HepG2 (cell line): ENCODE measurements around the gene DCUN1D2. TPM values are rescaled to one million over a fixed set of nuclear protein-coding genes. Genes with fewer than 3 reads are reported as not detected.
A peak's percentile ranks its signal among the peaks of the same experiment; 100 is the strongest.

Source experiments
- ERF ChIP-seq: IDR thresholded peaks from 2 replicates; pipeline ENCODE4 v1.6.1; 2018; ENCODE audit warnings: missing biosample characterization, missing genetic modification reagents
- ETS1 ChIP-seq: sonication (generic); formaldehyde crosslinking; IDR thresholded peaks from 2 replicates; pipeline ENCODE4 v1.4.0; 2020; ENCODE audit warnings: missing genetic modification reagents
- LCORL ChIP-seq, 2 experiments: fragments of 450-650 bp in 1 of 2; sonication (generic) in 1 of 2; formaldehyde crosslinking in 1 of 2; IDR thresholded peaks; 2 replicates each; pipeline versions ENCODE4 v1.5.0 to v1.6.1; 2017 to 2020; ENCODE audit warnings: antibody characterized with exemption in 1 of 2, missing genetic modification reagents in 1 of 2
- PAXIP1 ChIP-seq: sonication (generic); formaldehyde crosslinking; conservative IDR thresholded peaks from 2 replicates; pipeline ENCODE4 v1.4.0; 2020; ENCODE audit warnings: mild to moderate bottlenecking, missing genetic modification reagents, moderate library complexity
- SNRNP70 ChIP-seq: fragments of 200-400 bp; formaldehyde crosslinking; IDR thresholded peaks from 2 replicates; pipeline ENCODE4 v1.6.1; 2017; ENCODE audit warnings: mild to moderate bottlenecking, low read depth, low read length, moderate library complexity
- YEATS2 ChIP-seq: sonication (generic); formaldehyde crosslinking; IDR thresholded peaks from 2 replicates; pipeline ENCODE4 v1.4.0; 2020; ENCODE audit warnings: missing genetic modification reagents, borderline replicate concordance
- ZNF263 ChIP-seq: sonication (generic); formaldehyde crosslinking; IDR thresholded peaks from 2 replicates; pipeline ENCODE4 v1.4.0; 2020; ENCODE audit warnings: missing genetic modification reagents
- ZNF687 ChIP-seq: sonication (generic); formaldehyde crosslinking; IDR thresholded peaks from 2 replicates; pipeline ENCODE4 v1.5.1; 2020; ENCODE audit warnings: mild to moderate bottlenecking, missing genetic modification reagents, moderate library complexity
- polyA plus RNA-seq, 8 experiments: library from polyadenylated mRNA; depleted of rRNA in 3 of 8; stranded (reverse) in 7 of 8; unstranded in 1 of 8; fragments of >200 nt; fragmentation: Illumina TruSeq in 4 of 8; extraction: Trizol in 4 of 8; gene quantifications; 2 replicates each; pipeline versions ENCODE4 v1.2.1 to v1.2.3, GENCODE V29; 2011 to 2016; ENCODE audit warnings: low read depth in 4 of 8, missing spikeins in 1 of 8, mixed read lengths in 1 of 8; ENCODE audit not compliant: insufficient read depth in 1 of 8
- total RNA-seq, 5 experiments: library from RNA; depleted of rRNA; stranded (reverse); fragments of >200 nt; fragmentation: Illumina TruSeq; extraction: Trizol; gene quantifications; 2 replicates each; pipeline ENCODE4 v1.2.3, GENCODE V29; 2016; ENCODE audit warnings: low read depth in 1 of 5

The DCUN1D2 gene
- total and polyA plus RNA-seq, 2 of the 13 experiments (the other 11 are each of a cell fraction or from before 2014, with no cell fraction given): 9.1 to 9.6 TPM

GRCh38 chr13:113490496-113491417, at the start of gene DCUN1D2 (continued):
- peak; percentile 68; the same call in 1 of the 2 replicates for TF ChIP-seq ETS1 (CRISPR knock-in tag)
- no peak for TF ChIP-seq YEATS2 (CRISPR knock-in tag)
- TF ChIP-seq ZNF263 (CRISPR knock-in tag): peak; percentile 56; the same call in 1 of the 2 replicates
- no peak for TF ChIP-seq SNRNP70
- TF ChIP-seq PAXIP1: 0 out of 2 replicates have a peak, but pooled peaks have one; percentile 17
- peak; percentile 63; the same call in 1 of the 2 replicates for TF ChIP-seq ZNF687 (CRISPR knock-in tag)
- TF ChIP-seq LCORL (IDR thresholded peaks at IDR 0.05): no peak
- no peak for TF ChIP-seq LCORL (CRISPR knock-in tag; IDR thresholded peaks at IDR 0.05)
- TF ChIP-seq ERF (CRISPR knock-in tag): peak; percentile 24; the same call in 1 of the 2 replicates
